ENCODE results near the gene VSIR.

DNA sequence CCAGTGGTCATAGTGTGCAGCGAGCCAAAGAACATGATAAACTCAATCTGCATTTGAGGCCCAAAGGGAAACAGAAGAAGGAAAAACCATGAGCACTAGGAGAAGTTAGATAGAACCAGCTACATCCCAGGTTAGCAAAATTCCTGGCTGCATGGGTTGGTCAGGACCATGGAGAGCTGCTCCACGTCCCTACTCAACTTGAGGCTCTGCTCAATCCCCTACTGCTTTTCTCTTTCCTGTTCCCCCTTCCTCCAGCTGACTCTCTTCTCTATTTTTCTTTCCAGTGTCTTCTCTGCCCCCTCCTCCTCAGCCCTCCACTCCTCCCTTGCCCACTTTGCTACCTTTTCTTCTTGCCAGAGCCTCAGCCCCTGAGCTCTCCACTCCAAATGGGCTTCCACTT is 21.9 kb upstream of the VSIR start:
- TF ChIP-seq POLR2A (IDR thresholded peaks at IDR 0.05) (no peak), EP300 (IDR thresholded peaks at IDR 0.05) (no peak)
- TF ChIP-seq, protein P1, sequence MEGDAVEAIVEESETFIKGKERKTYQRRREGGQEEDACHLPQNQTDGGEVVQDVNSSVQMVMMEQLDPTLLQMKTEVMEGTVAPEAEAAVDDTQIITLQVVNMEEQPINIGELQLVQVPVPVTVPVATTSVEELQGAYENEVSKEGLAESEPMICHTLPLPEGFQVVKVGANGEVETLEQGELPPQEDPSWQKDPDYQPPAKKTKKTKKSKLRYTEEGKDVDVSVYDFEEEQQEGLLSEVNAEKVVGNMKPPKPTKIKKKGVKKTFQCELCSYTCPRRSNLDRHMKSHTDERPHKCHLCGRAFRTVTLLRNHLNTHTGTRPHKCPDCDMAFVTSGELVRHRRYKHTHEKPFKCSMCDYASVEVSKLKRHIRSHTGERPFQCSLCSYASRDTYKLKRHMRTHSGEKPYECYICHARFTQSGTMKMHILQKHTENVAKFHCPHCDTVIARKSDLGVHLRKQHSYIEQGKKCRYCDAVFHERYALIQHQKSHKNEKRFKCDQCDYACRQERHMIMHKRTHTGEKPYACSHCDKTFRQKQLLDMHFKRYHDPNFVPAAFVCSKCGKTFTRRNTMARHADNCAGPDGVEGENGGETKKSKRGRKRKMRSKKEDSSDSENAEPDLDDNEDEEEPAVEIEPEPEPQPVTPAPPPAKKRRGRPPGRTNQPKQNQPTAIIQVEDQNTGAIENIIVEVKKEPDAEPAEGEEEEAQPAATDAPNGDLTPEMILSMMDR (IDR thresholded peaks at IDR 0.05), result no peak
